ENCODE results near the gene PRC1. TPM values are rescaled to one million over a fixed set of nuclear protein-coding genes. Genes with fewer than 3 reads are reported as not detected.

The PRC1 gene
- total RNA-seq (2022) (83.1 and 125 TPM in 2 replicates), Bru-seq, nascent RNA (percentile 55 among the genes with signal in this experiment), BruChase-seq, experiment 1, labeled RNA remaining after a 6-hour chase (percentile 84 among the genes with signal in this experiment), BruChase-seq, experiment 2, labeled RNA remaining after a 2-hour chase (percentile 77 among the genes with signal in this experiment)
- long read RNA-seq, full-length matches to known transcripts, result 84 of 217 reads
- long read RNA-seq, partial matches to known transcripts, result 17 of 217 reads
- long read RNA-seq, other reads (novel, unspliced or antisense), result 116 of 217 reads

- TSS peak; percentile 87 for BruUV-seq (replicated peaks)
- H3K9me3 Mint-ChIP-seq (ENCODE audit: unreplicated experiment), result no peaks in the 10 kb centered on the region
- CTCF ChIA-PET, result interaction anchor here (0.7 to 1.2 kb wide), 2 partner anchors 39 to 47 kb away, joined by 3 to 5 read pairs; no protein-coding TSS in a partner anchor
- H3K36me3 Mint-ChIP-seq (ENCODE audit: insufficient read depth, unreplicated experiment), result peaks cover 26% of the 10 kb centered on the region
- peak within 1 kb of the TSS; percentile 88 for H3K4me3 Mint-ChIP-seq (ENCODE audit: unreplicated experiment)
- intact Hi-C loops (cut with micrococcal nuclease), result loop anchor here (2.0 kb wide), 1 partner anchor 38 kb away; no protein-coding TSS in a partner anchor
- no peak for TF ChIP-seq CTCF (IDR thresholded peaks at IDR 0.05; ENCODE audit: unreplicated experiment)
- H3K27me3 Mint-ChIP-seq (ENCODE audit: insufficient read depth, unreplicated experiment), result no peaks in the 10 kb centered on the region
- POLR2A ChIA-PET, result interaction anchor here (0.8 to 3.7 kb wide), 8 partner anchors 10 to 92 kb away, joined by 3 to 37 read pairs (median 6); partner anchors contain the start of genes HDDC3, RCCD1 and VPS33B
- H3K4me1 Mint-ChIP-seq (ENCODE audit: insufficient read depth, unreplicated experiment), result peaks cover 9% of the 10 kb centered on the region
- DNase-seq (ENCODE audit: unreplicated experiment), result peak; percentile 99
- peak within 1 kb of the TSS; percentile 98 for H3K27ac Mint-ChIP-seq (ENCODE audit: low read depth, unreplicated experiment)
Measured at GRCh38 chr15:90994417-90995311, at the start of gene PRC1. PRC1 (minus strand) TSS chr15:90994535; CDS start chr15:90994417, 118 bp downstream.

- no peaks in the 10 kb centered on the region for H3K4me1 Mint-ChIP-seq (ENCODE audit: insufficient read depth, unreplicated experiment)
- intact Hi-C loops (cut with micrococcal nuclease), result no loop called here
- BruUV-seq (replicated peaks), result no TSS peak
Measured at GRCh38 chr15:91043202-91043874, 49.0 kb upstream of the PRC1 start.

GRCh38 chr15:91040856-91041255 is 46.5 kb upstream of the PRC1 start:
- Mint-ChIP-seq H3K36me3 (ENCODE audit: insufficient read depth, unreplicated experiment) (no peaks in the 10 kb centered on the region), H3K27me3 (ENCODE audit: insufficient read depth, unreplicated experiment) (peaks cover 8% of the 10 kb centered on the region), H3K27ac (ENCODE audit: low read depth, unreplicated experiment) (no peak overlapping the region), H3K4me1 (ENCODE audit: insufficient read depth, unreplicated experiment) (no peaks in the 10 kb centered on the region), H3K9me3 (ENCODE audit: unreplicated experiment) (no peaks in the 10 kb centered on the region), H3K4me3 (ENCODE audit: unreplicated experiment) (no peak overlapping the region)
- TF ChIP-seq CTCF (IDR thresholded peaks at IDR 0.05; ENCODE audit: unreplicated experiment), result no peak
- intact Hi-C loops (cut with micrococcal nuclease), result no loop called here
- no peak for DNase-seq (ENCODE audit: unreplicated experiment)
- CTCF ChIA-PET, result interaction anchor here (0.6 to 1.4 kb wide), 5 partner anchors 8 to 281 kb away, joined by 3 to 4 read pairs (median 4); no protein-coding TSS in a partner anchor
- BruUV-seq (replicated peaks), result no TSS peak
- POLR2A ChIA-PET, result no interaction called here

More at GRCh38 chr15:91043202-91043874, 49.0 kb upstream of the PRC1 start:
- Mint-ChIP-seq H3K27me3 (ENCODE audit: insufficient read depth, unreplicated experiment) (peaks cover 7% of the 10 kb centered on the region), H3K36me3 (ENCODE audit: insufficient read depth, unreplicated experiment) (no peaks in the 10 kb centered on the region), H3K9me3 (ENCODE audit: unreplicated experiment) (no peaks in the 10 kb centered on the region), H3K27ac (ENCODE audit: low read depth, unreplicated experiment) (no peak overlapping the region), H3K4me3 (ENCODE audit: unreplicated experiment) (no peak overlapping the region)
- CTCF ChIA-PET, result interaction anchor here (0.6 to 2.1 kb wide), 7 partner anchors 10 to 228 kb away, joined by 3 to 11 read pairs (median 4); no protein-coding TSS in a partner anchor
- no peak for DNase-seq (ENCODE audit: unreplicated experiment)
- TF ChIP-seq CTCF (IDR thresholded peaks at IDR 0.05; ENCODE audit: unreplicated experiment), result no peak
- POLR2A ChIA-PET, result interaction anchor here (0.7 kb wide), 1 partner anchor 1039 kb away, joined by 3 read pairs; no protein-coding TSS in a partner anchor
